Left ventricle myocardium inferior (tissue), 1 donor: ENCODE measurements around the gene ENDOD1. TPM values are rescaled to one million over a fixed set of nuclear protein-coding genes. Genes with fewer than 3 reads are reported as not detected.

Experiments used
- DNase-seq: peaks from one replicate; pipeline ENCODE4 v3.0.0-alpha.2; 2020
- H3K27ac ChIP-seq: fragments of 200-600 bp; replicated peaks from 2 replicates; pipeline ENCODE4 v1.8.0; 2021
- H3K27me3 ChIP-seq: fragments of 200-600 bp; 2 replicates; pipeline ENCODE4 v1.8.0; 2021; ENCODE audit warnings: low read depth
- H3K36me3 ChIP-seq: fragments of 200-600 bp; 2 replicates; pipeline ENCODE4 v1.8.0; 2021
- H3K4me1 ChIP-seq: fragments of 200-600 bp; 2 replicates; pipeline ENCODE4 v1.8.0; 2021
- H3K4me3 ChIP-seq: fragments of 200-600 bp; 2 replicates; pipeline ENCODE4 v1.8.0; 2021; ENCODE audit warnings: mild to moderate bottlenecking, moderate library complexity
- H3K9me3 ChIP-seq: fragments of 200-600 bp; replicated peaks from 2 replicates; pipeline ENCODE4 v1.8.0; 2021
- intact Hi-C: fragments of 100-400 bp; cut with micrococcal nuclease; formaldehyde crosslinking; loops from one replicate; pipeline ENCODE4 v1.11.0; 2022
- total RNA-seq: library from RNA; stranded (reverse); fragmentation: NEBNext Ultra II Directional; extraction: Animal tissue kit (Norgen Biotek cat#: 25700); gene quantifications from one replicate; pipeline ENCODE4 v1.2.1, GENCODE V29; 2021
- TF ChIP-seq, protein P1 (sequence below): fragments of 200-600 bp; IDR thresholded peaks from 2 replicates; pipeline ENCODE4 v1.8.0; 2021; ENCODE audit warnings: antibody characterized with exemption, mild to moderate bottlenecking, borderline replicate concordance
- donor health status: DM: no; HTN: yes; CAD: no; lungs with severe emphysema.

ENDOD1 gene
- total RNA-seq, 1 donor from 2014 or later = 11.3 TPM

DNA sequence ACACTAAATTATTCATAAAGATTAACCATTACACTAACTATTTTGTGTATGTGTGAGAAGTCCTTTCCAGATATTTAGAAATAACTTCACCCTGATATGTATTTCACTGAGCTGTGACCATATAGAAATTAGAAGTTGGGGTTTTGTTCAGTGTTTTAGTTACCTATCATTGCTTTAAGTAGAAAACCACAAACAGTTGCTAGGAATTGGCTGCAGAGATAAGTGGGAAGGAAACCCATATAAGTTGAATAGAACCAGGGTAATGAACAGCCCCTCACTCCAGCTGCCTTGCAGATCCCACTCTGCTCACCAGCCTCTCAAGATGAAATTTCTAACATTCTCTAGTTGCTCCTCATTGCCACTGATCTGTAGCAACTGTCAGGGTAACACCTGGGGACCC, 12.7 kb upstream of the ENDOD1 start:
- DNase-seq = no peak
- intact Hi-C loops = no loop called here
- no peak overlapping the region for H3K4me3 ChIP-seq
- peaks cover 36% of the 10 kb centered on the region for H3K4me1 ChIP-seq
- H3K36me3 ChIP-seq = peaks cover 4% of the 10 kb centered on the region
- H3K27ac ChIP-seq = no peak overlapping the region
- TF ChIP-seq, protein P1, sequence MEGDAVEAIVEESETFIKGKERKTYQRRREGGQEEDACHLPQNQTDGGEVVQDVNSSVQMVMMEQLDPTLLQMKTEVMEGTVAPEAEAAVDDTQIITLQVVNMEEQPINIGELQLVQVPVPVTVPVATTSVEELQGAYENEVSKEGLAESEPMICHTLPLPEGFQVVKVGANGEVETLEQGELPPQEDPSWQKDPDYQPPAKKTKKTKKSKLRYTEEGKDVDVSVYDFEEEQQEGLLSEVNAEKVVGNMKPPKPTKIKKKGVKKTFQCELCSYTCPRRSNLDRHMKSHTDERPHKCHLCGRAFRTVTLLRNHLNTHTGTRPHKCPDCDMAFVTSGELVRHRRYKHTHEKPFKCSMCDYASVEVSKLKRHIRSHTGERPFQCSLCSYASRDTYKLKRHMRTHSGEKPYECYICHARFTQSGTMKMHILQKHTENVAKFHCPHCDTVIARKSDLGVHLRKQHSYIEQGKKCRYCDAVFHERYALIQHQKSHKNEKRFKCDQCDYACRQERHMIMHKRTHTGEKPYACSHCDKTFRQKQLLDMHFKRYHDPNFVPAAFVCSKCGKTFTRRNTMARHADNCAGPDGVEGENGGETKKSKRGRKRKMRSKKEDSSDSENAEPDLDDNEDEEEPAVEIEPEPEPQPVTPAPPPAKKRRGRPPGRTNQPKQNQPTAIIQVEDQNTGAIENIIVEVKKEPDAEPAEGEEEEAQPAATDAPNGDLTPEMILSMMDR = no peak
- H3K9me3 ChIP-seq = no peaks in the 10 kb centered on the region
- no peaks in the 10 kb centered on the region for H3K27me3 ChIP-seq

DNA sequence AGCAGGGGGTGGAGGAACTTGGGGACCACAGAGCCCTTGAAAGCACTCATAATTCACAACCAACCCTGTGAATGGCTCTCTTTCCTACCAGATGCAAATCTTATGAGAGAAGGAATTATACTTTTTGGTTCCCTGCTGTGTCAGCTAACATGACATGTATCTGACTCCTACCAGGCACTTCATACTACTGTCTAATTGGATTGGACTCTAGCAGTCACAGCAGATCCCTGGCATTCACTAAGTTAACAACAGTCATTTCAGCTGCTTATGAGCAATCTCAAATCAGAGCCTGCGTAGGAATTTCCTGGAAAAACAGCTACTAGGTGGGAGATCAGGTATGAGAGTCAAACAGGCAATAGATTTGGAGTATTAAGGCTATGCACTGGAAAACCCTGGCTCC, 11.1 kb upstream of the ENDOD1 start:
- Histone ChIP-seq H3K4me3 (no peak overlapping the region), H3K4me1 (peaks cover 38% of the 10 kb centered on the region), H3K27ac (no peak overlapping the region), H3K9me3 (no peaks in the 10 kb centered on the region), H3K27me3 (no peaks in the 10 kb centered on the region), H3K36me3 (no peaks in the 10 kb centered on the region)
- intact Hi-C loops = no loop called here
- TF ChIP-seq, protein P1 = no peak
- no peak for DNase-seq

DNA sequence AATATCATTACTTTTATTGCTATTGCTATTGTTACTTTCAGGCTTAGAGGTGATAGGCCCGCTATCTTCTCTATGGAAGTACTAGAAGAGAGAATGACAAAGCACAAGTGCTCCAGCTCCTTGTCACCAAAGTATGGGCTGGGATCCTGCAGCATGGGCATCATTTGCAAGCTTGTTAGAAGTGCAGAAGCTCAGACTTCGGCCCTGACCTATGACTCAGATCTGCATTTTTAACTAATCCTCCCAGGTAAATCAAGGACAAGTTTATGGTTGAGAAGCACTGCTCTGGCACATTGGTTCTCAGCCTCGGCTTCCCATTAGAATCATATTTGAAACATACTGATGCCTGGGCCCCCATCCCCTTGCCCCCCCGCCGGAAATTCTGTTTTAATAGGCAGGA, 8.6 kb upstream of the ENDOD1 start:
- TF ChIP-seq, protein P1 = no peak
- Histone ChIP-seq H3K9me3 (no peaks in the 10 kb centered on the region), H3K27ac (peak overlapping the region; percentile 80), H3K4me1 (peaks cover 20% of the 10 kb centered on the region), H3K36me3 (no peaks in the 10 kb centered on the region), H3K4me3 (no peak overlapping the region), H3K27me3 (no peaks in the 10 kb centered on the region)
- no peak for DNase-seq
- intact Hi-C loops = no loop called here

DNA sequence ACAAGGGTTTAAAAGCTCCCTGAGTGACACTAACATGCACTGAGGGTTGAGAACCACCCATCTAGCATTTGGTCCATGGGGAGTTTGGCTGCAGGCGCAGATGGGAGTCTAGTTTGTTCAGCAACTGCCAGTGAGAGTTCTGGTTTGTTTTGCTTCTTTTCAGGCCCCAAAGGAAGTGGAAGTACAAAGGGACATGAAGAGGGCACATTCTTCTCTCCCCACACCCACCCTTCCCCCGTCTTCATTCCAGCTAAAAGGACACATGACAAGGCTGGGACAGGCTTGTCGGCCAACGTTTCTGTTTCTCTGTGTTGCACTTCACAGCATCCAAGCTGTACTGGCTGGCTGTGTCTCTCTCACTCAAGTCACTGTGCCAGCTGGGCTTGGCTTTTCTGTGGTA, 8.2 kb upstream of the ENDOD1 start:
- Histone ChIP-seq H3K4me1 (peaks cover 20% of the 10 kb centered on the region), H3K9me3 (no peaks in the 10 kb centered on the region), H3K36me3 (no peaks in the 10 kb centered on the region), H3K27ac (peak overlapping the region; percentile 80), H3K4me3 (no peak overlapping the region), H3K27me3 (no peaks in the 10 kb centered on the region)
- intact Hi-C loops = no loop called here
- TF ChIP-seq, protein P1 = no peak
- DNase-seq = no peak

DNA sequence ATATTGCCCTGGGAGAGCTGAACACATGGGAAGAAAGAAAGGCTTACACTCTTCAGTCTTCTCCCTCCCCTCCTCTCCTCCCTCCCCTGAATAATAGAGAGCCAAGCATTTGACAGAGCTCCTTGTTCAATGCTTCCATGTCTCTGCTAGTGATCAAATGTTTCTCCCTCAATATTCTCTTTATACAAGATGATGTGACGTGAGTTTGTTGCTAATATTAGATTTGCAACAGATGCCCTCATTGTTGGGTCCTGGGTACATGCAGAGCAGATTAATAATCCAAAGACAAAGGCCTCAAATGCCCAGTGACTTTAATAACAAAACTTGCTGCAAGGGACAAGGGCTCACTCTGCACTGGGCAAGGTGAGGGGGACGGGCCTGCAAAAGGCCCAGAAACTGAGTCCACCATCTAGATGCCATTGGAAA, 7.1 kb upstream of the ENDOD1 start:
- Histone ChIP-seq H3K4me1 (peaks cover 20% of the 10 kb centered on the region), H3K36me3 (no peaks in the 10 kb centered on the region), H3K4me3 (no peak overlapping the region), H3K27ac (peak overlapping the region; percentile 80), H3K9me3 (no peaks in the 10 kb centered on the region), H3K27me3 (no peaks in the 10 kb centered on the region)
- intact Hi-C loops = no loop called here
- no peak for DNase-seq
- TF ChIP-seq, protein P1 = no peak

DNA sequence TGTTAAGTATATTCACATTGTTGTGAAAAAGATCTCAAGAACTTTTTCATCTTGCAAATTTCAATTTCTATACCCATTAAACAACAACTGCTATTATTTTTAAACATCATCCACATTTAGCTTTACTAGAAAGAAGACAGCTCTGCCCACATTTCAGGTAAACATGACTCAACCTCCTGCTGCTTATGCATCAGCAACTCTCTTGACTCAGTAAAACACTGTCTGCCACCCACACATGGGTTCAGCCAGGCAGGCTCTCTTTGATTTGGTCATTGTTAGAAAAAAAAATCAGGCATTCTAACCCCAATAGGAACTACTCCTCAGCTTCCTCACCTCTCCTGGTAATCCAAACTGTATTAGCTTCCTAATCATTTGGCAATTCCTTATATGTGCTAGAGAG, 5.1 kb upstream of the ENDOD1 start:
- Histone ChIP-seq H3K4me1 (peaks cover 29% of the 10 kb centered on the region), H3K27ac (no peak overlapping the region), H3K27me3 (no peaks in the 10 kb centered on the region), H3K36me3 (no peaks in the 10 kb centered on the region), H3K4me3 (no peak overlapping the region), H3K9me3 (no peaks in the 10 kb centered on the region)
- intact Hi-C loops = no loop called here
- DNase-seq = no peak
- TF ChIP-seq, protein P1 = no peak
